HL-60 (cell line): ENCODE measurements around the gene KRT27.
A peak's percentile ranks its signal among the peaks of the same experiment; 100 is the strongest.

Source experiments
- DNase-seq, 2 experiments: peaks; one replicate each; pipeline ENCODE4 v3.0.0-alpha.2; 2010 to 2020; ENCODE audit warnings: low read depth in 1 of 2, low spot score in 1 of 2
- H3K27ac ChIP-seq: fragments of 250-450 bp; sonication (Bioruptor Pico); replicated peaks from 2 replicates; pipeline ENCODE4 v1.5.1; 2020; ENCODE audit warnings: mild to moderate bottlenecking, moderate library complexity
- H3K27me3 ChIP-seq: fragments of 250-450 bp; sonication (Bioruptor Pico); 2 replicates; pipeline ENCODE4 v1.5.1; 2021; ENCODE audit warnings: mild to moderate bottlenecking, moderate library complexity; ENCODE audit not compliant: insufficient read depth, poor library complexity, severe bottlenecking
- H3K4me3 ChIP-seq: replicated peaks from 2 replicates; pipeline ENCODE4 v1.5.1; 2011; ENCODE audit warnings: mild to moderate bottlenecking, control low read depth, low read length; ENCODE audit not compliant: insufficient read depth
- CTCF ChIP-seq: IDR thresholded peaks from one replicate; pipeline ENCODE4 v1.5.1; 2011; ENCODE audit warnings: low read length, control low read depth, inconsistent platforms; ENCODE audit not compliant: insufficient read depth
- GABPA ChIP-seq: IDR thresholded peaks from 2 replicates; pipeline ENCODE4 v1.6.1; 2012; ENCODE audit warnings: low read depth
- POLR2AphosphoS5 ChIP-seq: IDR thresholded peaks from 2 replicates; pipeline ENCODE4 v1.6.1; 2012; ENCODE audit warnings: low read depth
- REST ChIP-seq: IDR thresholded peaks from 2 replicates; pipeline ENCODE4 v1.6.1; 2012; ENCODE audit warnings: low read depth; ENCODE audit not compliant: insufficient replicate concordance
- SPI1 ChIP-seq: IDR thresholded peaks from 2 replicates; pipeline ENCODE4 v1.6.1; 2012; ENCODE audit warnings: low read depth, mild to moderate bottlenecking, borderline replicate concordance

The KRT27 gene

GRCh38 chr17:40810494-40810893 is 28.1 kb upstream of the KRT27 start:
- no peak overlapping the region for H3K4me3 ChIP-seq
- H3K27ac ChIP-seq, result no peak overlapping the region
- DNase-seq, result no peak
- TF ChIP-seq GABPA (no peak), POLR2AphosphoS5 (no peak), SPI1 (no peak), REST (no peak), CTCF (no peak)
- H3K27me3 ChIP-seq, result peaks cover 30% of the 10 kb centered on the region

GRCh38 chr17:40809721-40810421 is 27.5 kb upstream of the KRT27 start:
- no peak overlapping the region for H3K27ac ChIP-seq
- H3K4me3 ChIP-seq, result no peak overlapping the region
- no peak for TF ChIP-seq SPI1
- TF ChIP-seq POLR2AphosphoS5, result no peak
- no peak for TF ChIP-seq CTCF
- TF ChIP-seq GABPA, result no peak
- TF ChIP-seq REST, result no peak
- H3K27me3 ChIP-seq, result peaks cover 30% of the 10 kb centered on the region
- no peak for DNase-seq

GRCh38 chr17:40806131-40806530 is 23.8 kb upstream of the KRT27 start:
- no peak overlapping the region for H3K4me3 ChIP-seq
- H3K27me3 ChIP-seq, result peaks cover 24% of the 10 kb centered on the region
- no peak overlapping the region for H3K27ac ChIP-seq
- TF ChIP-seq REST, result peak; percentile 80
- TF ChIP-seq CTCF, result no peak
- no peak for DNase-seq
